Kidney (tissue), 14 donors: ENCODE results near the gene PNMA5. TPM values are rescaled to one million over a fixed set of nuclear protein-coding genes. Genes with fewer than 3 reads are reported as not detected.
"Not testable (repeated sequence)": the region's sequence is repeated elsewhere in the genome, so short reads cannot be mapped to it uniquely, and the experiment has no call there.

Experiments used
- DNase-seq, 5 donors: peaks; one replicate each; pipeline ENCODE4 v3.0.0-alpha.2; 2013 to 2020
- FAIRE-seq: peaks from 2 replicates; lab custom pipeline; 2012; peaks lifted over from hg19 to GRCh38; lab: Jason Lieb, UNC
- H3K27ac ChIP-seq, 2 donors: one replicate each; pipeline ENCODE4 v1.7.0; 2013; ENCODE audit warnings: low read depth in 2 of 2, low read length in 2 of 2, inconsistent platforms in 1 of 2
- H3K27me3 ChIP-seq: one replicate; pipeline ENCODE4 v1.7.1; 2013; ENCODE audit warnings: low read length, inconsistent platforms; ENCODE audit not compliant: control insufficient read depth, insufficient read depth
- H3K36me3 ChIP-seq, 3 donors: one replicate each; pipeline versions ENCODE4 v1.7.0 to v1.7.1; 2013; ENCODE audit warnings: low read length in 3 of 3, control low read depth in 1 of 3, inconsistent platforms in 1 of 3; ENCODE audit not compliant: insufficient read depth in 3 of 3, control insufficient read depth in 2 of 3
- H3K4me1 ChIP-seq, 3 donors: one replicate each; pipeline versions ENCODE4 v1.7.0 to v1.7.1; 2013; ENCODE audit warnings: low read length in 3 of 3, inconsistent platforms in 1 of 3, low read depth in 1 of 3; ENCODE audit not compliant: control insufficient read depth in 2 of 3, insufficient read depth in 2 of 3
- H3K4me3 ChIP-seq, 3 donors: one replicate each; pipeline versions ENCODE4 v1.7.0 to v1.8.1; 2013; ENCODE audit warnings: low read length in 3 of 3, control low read depth in 1 of 3, inconsistent platforms in 1 of 3
- H3K9ac ChIP-seq, 3 donors: one replicate each; pipeline versions ENCODE4 v1.7.0 to v1.7.1; 2013; ENCODE audit warnings: low read length in 3 of 3, control low read depth in 1 of 3, inconsistent platforms in 1 of 3
- H3K9me3 ChIP-seq, 3 donors: one replicate each; pipeline versions ENCODE4 v1.7.0 to v1.7.1; 2013; ENCODE audit warnings: low read length in 3 of 3, control low read depth in 1 of 3, inconsistent platforms in 1 of 3; ENCODE audit not compliant: control insufficient read depth in 2 of 3, insufficient read depth in 1 of 3
- CTCF ChIP-seq: IDR thresholded peaks from 3 replicates; pipeline ENCODE4 v1.5.1; 2012; ENCODE audit warnings: mild to moderate bottlenecking, moderate library complexity, borderline replicate concordance; ENCODE audit not compliant: insufficient read depth; ENCODE audit errors: extremely low read depth
- intact Hi-C: fragments of 100-400 bp; cut with DNase I; formaldehyde crosslinking; loops from one replicate; pipeline ENCODE4 v1.11.1; 2022
- polyA plus RNA-seq: library from polyadenylated mRNA; stranded (reverse); fragments of 350-450 nt; fragmentation: Illumina TruSeq; extraction: RNeasy Lipid Tissue Mini Kit (QIAGEN cat#74804); gene quantifications from one replicate; pipeline ENCODE4 v1.2.3, GENCODE V29; 2014; ENCODE audit warnings: low read depth, low replicate concordance; ENCODE audit not compliant: insufficient read depth
- total RNA-seq: library from RNA; stranded (reverse); fragmentation: NEBNext Ultra II Directional; extraction: Animal tissue kit (Norgen Biotek cat#: 25700); gene quantifications from one replicate; pipeline ENCODE4 v1.2.1, GENCODE V29; 2021
- donor health status: control.
- donor health status: control.
- donor health status: control.
- donor health status: control.
- donor health status: control.
- donor health status: DM: yes; HTN: yes; CAD: no.
- donor health status: Normal renal cell carcinoma (clear cell type).

The PNMA5 gene
- total and polyA plus RNA-seq, 2 donors from 2014 or later: not detected

- TF ChIP-seq CTCF: no peak
- no peaks in the 10 kb centered on the region for H3K36me3 ChIP-seq
- no peaks in the 10 kb centered on the region for H3K27me3 ChIP-seq
- H3K9ac ChIP-seq: no peak overlapping the region
- no peak overlapping the region for H3K4me3 ChIP-seq
- no peaks in the 10 kb centered on the region for H3K9me3 ChIP-seq
- intact Hi-C loops: no loop called here
- no peaks in the 10 kb centered on the region for H3K4me1 ChIP-seq
- H3K27ac ChIP-seq: no peak overlapping the region
- DNase-seq (no peak), FAIRE-seq (no peak)
Measured at GRCh38 chrX:152987801-152988200, 6.1 kb downstream of the PNMA5 start.

DNA sequence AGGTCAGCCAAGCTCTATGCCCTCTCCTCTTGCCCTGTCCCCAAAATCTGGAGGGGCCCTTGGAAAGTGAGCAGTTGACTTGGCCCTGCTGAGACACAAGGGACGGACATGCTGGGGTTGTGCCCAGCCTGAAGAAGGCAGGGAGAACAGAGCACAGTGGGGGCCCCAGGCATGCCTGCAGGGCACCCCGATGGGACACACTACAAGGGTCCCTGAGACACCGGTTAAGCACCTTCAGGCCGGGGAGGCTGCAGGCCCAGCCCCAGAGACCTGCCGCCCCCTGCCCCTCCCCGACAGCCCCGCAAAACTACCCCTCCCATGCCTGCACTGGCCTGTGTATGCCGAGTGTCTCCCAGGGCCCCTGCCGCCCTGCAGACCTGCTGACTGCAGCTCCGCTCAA is 6.8 kb downstream of the PNMA5 start:
- FAIRE-seq, H3K36me3 ChIP-seq, H3K9ac ChIP-seq, intact Hi-C loops, H3K27me3 ChIP-seq, DNase-seq, H3K4me1 ChIP-seq, H3K27ac ChIP-seq, H3K4me3 ChIP-seq, H3K9me3 ChIP-seq: not testable (repeated sequence)

GRCh38 chrX:152985383-152985782 is 8.5 kb downstream of the PNMA5 start:
- H3K27me3 ChIP-seq, DNase-seq, H3K27ac ChIP-seq, H3K9ac ChIP-seq, H3K4me3 ChIP-seq, FAIRE-seq, intact Hi-C loops, H3K36me3 ChIP-seq, H3K9me3 ChIP-seq, H3K4me1 ChIP-seq: not testable (repeated sequence)

- H3K27me3 ChIP-seq: no peaks in the 10 kb centered on the region
- H3K4me3 ChIP-seq: no peak overlapping the region
- H3K36me3 ChIP-seq: no peaks in the 10 kb centered on the region
- intact Hi-C loops: no loop called here
- DNase-seq (no peak), FAIRE-seq (no peak)
- H3K27ac ChIP-seq: no peak overlapping the region
- H3K4me1 ChIP-seq: no peaks in the 10 kb centered on the region
- H3K9ac ChIP-seq: no peak overlapping the region
- TF ChIP-seq CTCF: no peak
- no peaks in the 10 kb centered on the region for H3K9me3 ChIP-seq
Measured at GRCh38 chrX:152968193-152968592, 25.7 kb downstream of the PNMA5 start.

DNA sequence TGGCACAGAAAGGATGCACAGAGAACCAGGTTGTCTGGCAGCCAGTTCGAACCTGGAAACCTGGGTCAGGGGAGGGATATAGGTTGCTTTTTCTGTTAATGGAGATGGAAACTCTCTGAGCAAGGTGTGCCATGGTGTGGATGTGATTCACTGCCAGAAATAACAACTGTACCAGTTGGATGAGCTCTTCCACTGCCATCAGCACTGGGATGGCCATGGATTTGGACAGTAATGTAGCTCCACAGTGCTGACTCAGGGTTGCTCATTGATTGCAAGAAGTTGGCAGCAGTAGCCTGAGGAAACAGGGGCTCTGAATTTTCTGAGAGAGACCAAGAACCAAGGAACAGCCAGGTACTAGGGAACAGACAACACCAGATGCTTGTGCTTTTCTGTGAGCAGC is 33.8 kb downstream of the PNMA5 start:
- no peak for TF ChIP-seq CTCF
- H3K9me3 ChIP-seq: no peaks in the 10 kb centered on the region
- H3K27ac ChIP-seq: no peak overlapping the region
- no peaks in the 10 kb centered on the region for H3K36me3 ChIP-seq
- no peaks in the 10 kb centered on the region for H3K27me3 ChIP-seq
- FAIRE-seq: no peak
- intact Hi-C loops: no loop called here
- no peaks in the 10 kb centered on the region for H3K4me1 ChIP-seq
- no peak overlapping the region for H3K9ac ChIP-seq
- DNase-seq: no peak
- H3K4me3 ChIP-seq: no peak overlapping the region
